Stimulated activated CD8-positive, alpha-beta memory T cell treated with anti-CD3 and anti-CD28 coated beads, Interleukin-12 subunit alpha, Interleukin-12 subunit beta, amount 100 ng/mL, for 24 hours (primary cell): ENCODE data around the gene LRRC47.
"Not testable (repeated sequence)": the region's sequence is repeated elsewhere in the genome, so short reads cannot be mapped to it uniquely, and the experiment has no call there.

Experiments
- DNase-seq: peaks from one replicate; pipeline ENCODE4 v3.0.0-alpha.2; 2020; ENCODE audit errors: extremely low read depth

Gene LRRC47

GRCh38 chr1:3814771-3815561 is 18.7 kb upstream of the LRRC47 start:
- no peak for DNase-seq

DNA sequence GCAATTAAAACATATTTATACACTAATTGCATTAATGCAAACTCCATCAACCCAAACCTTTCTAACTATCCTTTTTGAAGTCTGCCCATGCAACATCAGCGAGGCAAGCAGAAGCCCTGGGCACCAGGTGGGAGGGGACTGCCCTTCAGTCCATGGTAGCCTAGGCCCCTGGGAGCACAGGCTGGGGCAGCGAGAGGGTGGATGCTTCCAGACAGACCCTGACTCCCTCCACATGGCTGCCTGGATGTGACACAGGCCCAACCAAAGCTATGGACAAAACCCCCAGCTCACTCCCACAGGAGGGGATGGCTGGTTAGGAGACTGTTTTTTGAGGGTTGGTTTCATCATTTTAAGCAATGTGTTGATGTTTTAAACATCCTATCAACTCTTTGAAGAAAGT is 17.8 kb upstream of the LRRC47 start:
- no peak for DNase-seq

DNA sequence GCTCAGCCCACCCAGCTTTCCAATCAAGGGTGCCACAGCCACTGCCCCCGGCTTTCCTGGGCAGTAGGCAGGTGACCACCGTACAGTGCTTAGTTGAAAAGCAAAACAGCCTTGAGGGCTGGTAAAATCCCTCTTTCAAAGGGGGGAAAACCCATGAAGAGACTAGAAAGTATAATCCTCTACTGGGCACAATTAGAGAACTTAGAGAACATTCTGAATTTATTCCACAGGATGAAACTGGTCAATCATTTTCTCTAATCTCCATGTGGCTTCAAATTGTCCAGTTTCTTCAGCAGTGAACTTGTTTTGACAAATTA is 15.3 kb upstream of the LRRC47 start:
- no peak for DNase-seq

DNA sequence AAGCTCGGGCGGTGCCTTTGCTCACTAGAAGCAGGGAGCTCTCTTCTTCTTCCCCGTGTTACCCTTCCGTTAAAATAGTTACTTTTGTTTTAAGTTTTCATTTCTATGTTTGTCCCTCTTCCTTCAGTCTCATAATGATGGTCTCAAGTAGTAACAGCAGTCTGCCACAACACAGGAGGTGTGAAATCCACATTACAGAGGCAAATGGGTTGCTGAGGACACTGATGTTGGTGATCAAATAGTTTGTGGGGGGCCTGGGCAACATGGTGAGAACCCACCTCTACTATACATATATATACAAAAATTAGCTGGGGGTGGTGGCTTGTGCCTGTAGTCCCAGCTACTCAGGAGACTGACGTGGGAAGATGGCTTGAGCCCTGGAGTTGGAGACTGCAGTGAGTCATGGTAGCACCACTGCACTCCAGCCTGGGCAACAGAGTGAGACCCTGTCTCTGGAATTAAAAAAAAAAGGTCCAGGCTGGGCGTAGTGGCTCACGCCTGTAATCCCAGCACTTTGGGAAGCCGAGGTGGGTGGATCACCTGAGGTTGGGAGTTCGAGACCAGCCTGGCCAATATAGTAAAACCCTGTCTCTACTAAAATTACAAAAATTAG is 14.0 kb upstream of the LRRC47 start:
- not testable (repeated sequence) for DNase-seq

GRCh38 chr1:3809680-3810079 is 13.4 kb upstream of the LRRC47 start:
- no peak for DNase-seq

- no peak for DNase-seq
Measured at GRCh38 chr1:3807769-3808168, 11.5 kb upstream of the LRRC47 start.

DNA sequence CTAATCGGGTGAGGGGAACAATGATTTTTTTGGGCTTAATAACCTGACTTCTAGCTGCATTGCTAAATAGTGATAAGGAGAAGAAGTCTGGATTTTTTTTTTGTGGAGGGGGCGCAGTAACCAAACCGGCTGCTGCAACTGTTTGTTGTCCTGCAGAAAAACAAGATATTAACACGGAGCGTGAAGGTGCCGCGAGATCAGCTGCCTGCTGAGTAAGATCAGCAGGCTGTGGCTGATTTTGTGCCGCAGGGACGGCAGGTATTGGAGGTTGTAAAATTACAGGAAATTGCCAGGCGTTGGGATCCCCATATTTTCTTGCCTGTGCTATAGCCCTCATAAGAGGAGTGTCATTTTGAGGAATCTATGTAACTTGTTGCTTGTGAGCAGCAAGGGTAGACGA is 8.7 kb upstream of the LRRC47 start:
- no peak for DNase-seq

GRCh38 chr1:3804627-3804944 is 8.3 kb upstream of the LRRC47 start:
- not testable (repeated sequence) for DNase-seq

DNA sequence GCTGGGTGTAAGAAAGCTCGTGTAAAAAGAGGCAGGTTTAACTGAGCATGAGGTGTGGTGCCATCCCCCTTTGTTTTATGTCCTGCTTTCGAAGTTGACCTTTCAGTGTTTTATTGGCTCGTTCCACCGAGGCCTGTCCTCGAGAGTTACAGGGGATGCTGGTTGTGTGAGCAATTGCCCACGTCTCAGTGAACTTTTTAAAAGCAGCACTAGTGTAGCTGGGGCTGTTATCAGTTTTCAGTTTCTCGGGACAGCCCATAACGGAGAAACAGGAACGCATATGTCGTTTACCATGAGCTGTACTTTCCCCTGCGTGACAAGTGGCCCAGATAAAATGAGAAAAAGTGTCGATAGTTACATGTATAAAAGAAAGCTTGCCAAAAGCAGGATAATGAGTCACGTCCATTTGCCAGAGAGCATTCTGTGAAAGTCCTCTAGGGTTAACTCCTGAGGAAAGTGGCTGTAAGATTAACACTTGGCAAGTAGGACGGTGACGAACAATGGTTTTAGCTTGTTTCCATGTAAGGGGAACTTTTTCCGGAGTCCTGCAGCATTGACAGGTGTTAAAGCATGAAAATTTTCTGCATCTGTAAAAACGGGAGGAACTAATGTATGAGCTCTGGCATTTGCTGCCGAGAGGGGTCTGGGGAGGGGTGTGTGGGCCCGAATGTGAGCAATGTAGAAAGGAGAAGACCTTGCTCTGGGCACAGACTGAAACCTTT is 7.8 kb upstream of the LRRC47 start:
- DNase-seq, result no peak

GRCh38 chr1:3800795-3801194 is 4.5 kb upstream of the LRRC47 start:
- DNase-seq, result not testable (repeated sequence)

DNA sequence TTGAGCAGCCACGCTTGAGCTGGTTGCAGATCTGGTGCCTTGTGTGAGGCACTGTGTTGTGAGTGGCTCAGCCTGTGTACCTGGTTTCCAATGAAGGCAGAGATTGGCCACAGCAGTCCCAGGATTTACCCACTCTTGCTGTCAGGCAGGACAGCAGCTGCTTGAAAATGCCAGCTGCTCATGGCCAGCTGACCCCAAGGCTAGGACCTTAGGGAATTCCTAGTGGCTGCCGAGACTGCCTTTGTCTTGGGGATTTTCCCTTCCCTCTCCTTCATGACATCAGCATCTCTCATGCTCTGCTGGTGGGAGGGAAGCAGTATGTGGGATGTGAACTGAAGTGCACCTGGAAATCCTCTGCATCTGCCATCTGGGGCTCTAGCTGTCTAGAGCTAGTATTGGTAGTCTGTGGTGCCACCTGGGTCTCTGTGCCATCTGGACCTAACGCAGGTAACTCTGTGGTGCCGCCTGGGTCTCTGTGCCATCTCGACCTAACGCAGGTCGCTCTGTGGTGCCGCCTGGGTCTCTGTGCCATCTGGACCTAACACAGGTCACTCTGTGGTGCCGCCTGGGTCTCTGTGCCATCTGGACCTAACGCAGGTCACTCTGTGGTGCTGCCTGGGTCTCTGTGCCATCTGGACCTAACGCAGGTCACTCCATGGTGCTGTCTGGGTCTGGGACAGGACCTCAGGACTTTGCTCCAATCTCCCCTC is 3.8 kb upstream of the LRRC47 start:
- DNase-seq, result no peak

- DNase-seq, result no peak
Measured at GRCh38 chr1:3795453-3796214, 664 bp downstream of the LRRC47 start.

DNA sequence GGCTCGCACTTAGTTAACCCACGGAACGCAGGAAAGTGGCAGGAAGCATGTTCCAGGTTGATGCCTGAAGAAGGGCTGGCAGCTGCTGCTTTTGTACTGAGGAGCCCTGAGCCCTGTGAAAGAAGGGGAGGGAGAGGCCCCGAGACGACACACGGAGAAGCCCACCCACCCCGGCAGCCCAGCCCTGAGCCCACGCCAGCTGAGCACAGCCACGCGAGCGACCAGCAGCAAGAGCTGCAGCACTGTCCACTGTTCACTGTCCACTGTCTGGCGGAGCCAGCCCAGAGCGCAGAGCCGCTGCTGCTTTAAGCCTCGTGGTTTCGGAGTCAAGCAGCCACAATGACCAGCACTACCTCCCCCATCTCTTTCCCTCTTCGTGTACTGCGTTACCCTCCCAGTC is 5.3 kb downstream of the LRRC47 start:
- no peak for DNase-seq

GRCh38 chr1:3790500-3790923 is 5.8 kb downstream of the LRRC47 start:
- no peak for DNase-seq

- DNase-seq, result no peak
Measured at GRCh38 chr1:3789421-3790300, 6.6 kb downstream of the LRRC47 start.

- DNase-seq, result no peak
Measured at GRCh38 chr1:3788756-3789420, 7.4 kb downstream of the LRRC47 start.

GRCh38 chr1:3787745-3788605 is 8.3 kb downstream of the LRRC47 start:
- DNase-seq, result no peak

DNA sequence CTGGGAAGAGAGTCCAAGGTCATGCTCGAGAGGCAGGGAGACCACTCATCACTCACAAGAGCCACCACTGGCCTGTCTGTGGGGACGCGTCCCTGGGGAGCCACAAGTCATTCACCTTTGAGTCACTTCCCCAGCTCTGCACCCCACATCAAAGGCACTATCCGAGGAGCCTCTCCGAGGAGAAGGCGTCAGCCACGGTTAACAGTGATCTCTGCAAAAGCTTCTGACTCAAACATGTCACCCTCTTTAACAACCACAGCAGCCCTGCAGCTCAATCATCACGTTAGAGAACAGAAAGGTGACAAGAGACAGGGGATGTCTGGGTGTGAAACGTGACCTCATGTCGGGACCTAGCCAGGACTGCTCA is 9.0 kb downstream of the LRRC47 start:
- DNase-seq, result peak; percentile 17
